NK-92 (cell line): Measurements from ENCODE around the gene KRTAP4-16.
"Not testable (repeated sequence)": the region's sequence is repeated elsewhere in the genome, so short reads cannot be mapped to it uniquely, and the experiment has no call there.

Source experiments
- DNase-seq: peaks from one replicate; lab custom pipeline; 2025; ENCODE audit not compliant: unreplicated experiment; lab: John Stamatoyannopoulos, UW

KRTAP4-16 gene

GRCh38 chr17:41119696-41120690 lies 18.0 kb upstream of the KRTAP4-16 start:
- DNase-seq: not testable (repeated sequence)

GRCh38 chr17:41118721-41119120 lies 16.7 kb upstream of the KRTAP4-16 start:
- DNase-seq: no peak

- DNase-seq: not testable (repeated sequence)
These were observed 15.9 kb upstream of the KRTAP4-16 start, which contains the start of gene KRTAP4-11 for GRCh38 chr17:41117846-41118386. Gene KRTAP4-11 (minus strand): TSS chr17:41118373. CDS start chr17:41118315, 58 bp downstream.

GRCh38 chr17:41116297-41116696 lies 14.3 kb upstream of the KRTAP4-16 start:
- no peak for DNase-seq

DNA sequence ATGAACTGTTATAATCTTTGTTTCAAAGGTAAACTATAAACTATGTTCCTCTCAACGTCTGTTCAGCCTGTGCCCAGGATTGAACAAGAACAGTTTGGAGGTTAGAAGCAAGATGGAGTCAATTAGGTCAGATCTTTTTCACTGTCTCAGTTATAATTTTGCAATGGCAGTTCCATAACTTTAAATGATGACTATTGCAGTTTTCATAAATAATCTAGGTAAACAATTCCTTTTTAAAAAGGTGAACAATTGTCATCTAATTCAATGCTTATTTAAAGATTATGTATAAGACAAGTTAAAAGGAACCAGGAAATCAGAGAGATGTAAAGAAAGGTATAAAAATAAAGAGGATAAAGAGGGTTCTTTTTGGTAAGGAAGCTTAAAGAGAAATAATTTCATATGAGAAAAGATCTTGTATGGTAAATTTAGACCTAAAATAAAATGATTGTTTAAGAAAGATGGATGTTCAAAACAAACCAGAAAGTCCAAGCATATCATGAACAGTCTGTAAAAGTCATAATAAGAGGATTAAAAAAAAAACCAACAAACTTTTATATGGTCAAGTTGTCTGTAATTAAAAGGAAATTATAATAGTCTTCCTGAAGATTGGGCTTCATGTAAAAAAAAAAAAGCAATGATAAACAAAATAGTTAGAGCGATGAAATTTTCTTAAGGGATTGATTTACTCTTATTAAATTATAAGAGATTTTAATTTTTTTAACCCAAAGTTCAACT lies 9.3 kb upstream of the KRTAP4-16 start:
- DNase-seq: no peak

- not testable (repeated sequence) for DNase-seq
These were observed 6.8 kb upstream of the KRTAP4-16 start for GRCh38 chr17:41108728-41109386.

- DNase-seq: no peak
These were observed 6.0 kb upstream of the KRTAP4-16 start for GRCh38 chr17:41107941-41108450.

DNA sequence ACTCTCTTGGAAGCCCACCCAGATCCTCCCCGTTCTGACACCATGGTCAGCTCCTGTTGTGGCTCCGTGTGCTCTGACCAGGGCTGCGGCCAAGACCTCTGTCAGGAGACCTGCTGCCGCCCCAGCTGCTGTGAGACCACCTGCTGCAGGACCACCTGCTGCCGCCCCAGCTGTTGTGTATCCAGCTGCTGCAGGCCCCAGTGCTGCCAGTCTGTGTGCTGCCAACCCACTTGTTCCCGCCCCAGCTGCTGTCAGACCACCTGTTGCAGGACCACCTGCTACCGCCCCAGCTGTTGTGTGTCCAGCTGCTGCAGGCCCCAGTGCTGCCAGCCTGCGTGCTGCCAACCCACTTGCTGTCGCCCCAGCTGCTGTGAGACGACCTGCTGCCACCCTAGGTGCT lies 3.3 kb upstream of the KRTAP4-16 start, which contains the start of gene KRTAP4-9:
Gene KRTAP4-9 (plus strand): TSS at position 43 of the 400 bp plus-strand sequence. CDS start 0 bp downstream, at position 43.
- DNase-seq: not testable (repeated sequence)

- not testable (repeated sequence) for DNase-seq
These were observed 2.5 kb upstream of the KRTAP4-16 start for GRCh38 chr17:41104386-41105038.

DNA sequence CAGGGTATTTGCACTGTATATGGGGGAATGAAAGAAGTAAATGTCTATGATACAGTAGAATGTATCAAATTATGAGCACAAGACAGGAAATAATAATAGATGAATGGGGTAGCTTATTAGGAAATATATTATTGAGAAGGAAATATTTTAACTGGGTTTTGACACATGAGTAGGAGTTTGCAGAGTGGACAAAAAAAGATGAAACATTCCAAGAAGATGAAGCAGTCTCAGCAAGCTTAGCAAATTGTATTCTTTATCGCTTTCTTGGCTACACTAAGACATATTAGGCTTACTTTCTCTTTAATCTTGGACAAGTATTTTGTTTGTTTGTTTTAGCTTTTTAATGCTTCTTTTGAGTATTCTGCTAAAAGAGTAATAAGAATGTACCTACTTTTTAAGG lies 1.9 kb upstream of the KRTAP4-16 start:
- no peak for DNase-seq

DNA sequence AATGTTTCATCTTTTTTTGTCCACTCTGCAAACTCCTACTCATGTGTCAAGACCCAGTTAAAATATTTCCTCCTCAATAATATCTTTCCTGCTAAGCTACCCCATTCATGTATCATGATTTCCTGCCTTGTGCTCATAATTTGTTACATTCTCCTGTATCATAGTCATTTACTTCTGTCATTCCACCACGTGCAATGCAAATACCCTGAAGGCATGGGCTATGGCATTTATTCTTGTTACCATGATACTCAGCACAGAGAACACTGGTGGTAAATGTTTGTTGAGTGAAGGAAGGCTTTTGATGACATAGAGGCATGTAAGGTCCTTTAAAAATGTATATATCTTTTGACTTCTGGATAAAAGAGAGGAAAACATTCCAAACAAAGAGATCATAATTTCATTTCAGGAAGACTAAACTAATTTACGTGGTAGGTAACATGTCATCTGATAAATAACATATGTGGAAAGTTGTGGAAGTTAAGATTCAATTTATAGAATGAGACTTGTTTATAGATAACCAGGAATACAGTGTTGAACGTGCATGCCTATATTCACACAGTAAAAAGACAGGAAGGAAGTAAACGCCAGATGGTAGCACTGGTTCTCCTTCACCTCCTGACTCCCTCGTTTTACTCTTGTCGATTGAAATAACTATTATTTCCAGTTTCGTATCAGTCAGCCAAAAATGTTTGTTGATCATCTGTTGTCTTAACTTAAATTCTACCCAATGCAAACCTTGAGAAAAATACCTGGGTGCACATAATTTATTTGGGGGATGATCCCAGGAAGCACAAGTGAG lies 2.1 kb downstream of the KRTAP4-16 start:
- not testable (repeated sequence) for DNase-seq

DNA sequence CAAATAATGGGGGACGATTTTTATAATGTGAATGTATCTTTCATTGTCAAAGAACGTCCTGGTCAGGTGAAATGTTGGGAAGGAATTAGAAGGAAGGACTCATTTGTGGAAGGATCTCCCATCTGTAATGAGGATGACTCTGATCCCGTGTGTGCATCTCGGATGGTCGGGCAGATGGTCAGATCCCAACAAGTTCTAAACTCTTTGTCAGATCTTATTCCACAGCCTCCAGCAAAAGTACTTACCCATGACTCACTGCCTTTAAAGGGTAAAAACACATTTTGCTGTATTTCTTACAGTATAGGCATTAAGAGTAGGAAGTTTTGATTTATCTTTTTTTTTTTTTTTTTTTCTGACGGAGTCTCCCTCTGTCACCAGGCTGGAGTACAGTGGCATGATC lies 3.5 kb downstream of the KRTAP4-16 start:
- no peak for DNase-seq

GRCh38 chr17:41098042-41098441 lies 4.0 kb downstream of the KRTAP4-16 start, which contains the start of gene KRTAP4-8:
Gene KRTAP4-8 (minus strand): TSS chr17:41098142. CDS start chr17:41098084, 58 bp downstream.
- no peak for DNase-seq

GRCh38 chr17:41096055-41096454 lies 6.0 kb downstream of the KRTAP4-16 start:
- no peak for DNase-seq

GRCh38 chr17:41088760-41089352 lies 13.2 kb downstream of the KRTAP4-16 start:
- DNase-seq: not testable (repeated sequence)

DNA sequence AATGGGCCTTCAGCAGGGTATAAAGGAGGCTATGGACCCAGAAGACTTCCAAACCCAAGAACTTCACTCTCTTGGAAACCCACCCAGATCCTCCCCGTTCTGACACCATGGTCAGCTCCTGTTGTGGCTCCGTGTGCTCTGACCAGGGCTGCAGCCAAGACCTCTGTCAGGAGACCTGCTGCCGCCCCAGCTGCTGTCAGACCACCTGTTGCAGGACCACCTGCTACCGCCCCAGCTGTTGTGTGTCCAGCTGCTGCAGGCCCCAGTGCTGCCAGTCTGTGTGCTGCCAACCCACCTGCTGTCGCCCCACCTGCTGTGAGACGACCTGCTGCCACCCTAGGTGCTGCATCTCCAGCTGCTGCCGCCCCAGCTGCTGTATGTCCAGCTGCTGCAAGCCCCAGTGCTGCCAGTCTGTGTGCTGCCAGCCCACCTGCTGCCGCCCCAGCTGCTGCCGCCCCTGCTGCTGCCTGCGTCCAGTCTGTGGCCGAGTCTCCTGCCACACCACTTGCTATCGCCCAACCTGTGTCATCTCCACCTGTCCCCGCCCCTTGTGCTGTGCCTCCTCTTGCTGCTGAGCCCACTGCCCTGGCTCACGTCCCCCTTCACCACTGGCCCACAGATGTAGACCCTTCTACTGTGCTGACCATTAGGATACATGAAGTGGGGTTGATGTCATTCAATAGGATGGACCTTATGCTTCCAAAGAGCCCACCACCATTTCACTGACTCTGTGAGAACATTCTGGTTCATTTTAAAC lies 17.7 kb downstream of the KRTAP4-16 start, which contains the start of gene KRTAP4-7:
Gene KRTAP4-7 (plus strand): TSS at position 51 of the 757 bp plus-strand sequence. CDS start 57 bp downstream, at position 108.
- not testable (repeated sequence) for DNase-seq

- DNase-seq: not testable (repeated sequence)
These were observed 18.6 kb downstream of the KRTAP4-16 start for GRCh38 chr17:41083427-41083826.

GRCh38 chr17:41082626-41083025 lies 19.4 kb downstream of the KRTAP4-16 start:
- no peak for DNase-seq
